ENCODE results near the gene EXOG.

GRCh38 chr3:38482951-38483350 is 13.2 kb upstream of the EXOG start:
- no peak for TF ChIP-seq YY1 (IDR thresholded peaks at IDR 0.05; ENCODE audit: insufficient read depth, insufficient read length)
- no peak for TF ChIP-seq SUZ12 (IDR thresholded peaks at IDR 0.05; ENCODE audit: extremely low read depth, insufficient read depth, insufficient read length)
- TF ChIP-seq ZNF274 (IDR thresholded peaks at IDR 0.05; ENCODE audit: low read depth, low read length): no peak
